Measurements from ENCODE around the gene MAN1A1.

GRCh38 chr6:119250036-119250435, 99.5 kb downstream of the MAN1A1 start:
- no peak for TF ChIP-seq CTCF (IDR thresholded peaks at IDR 0.05; ENCODE audit: low read length)
- no peak for TF ChIP-seq EZH2 (optimal IDR thresholded peaks at IDR 0.05; ENCODE audit: low read depth, low read length)

Data from MM.1S (cell line).